GM19099 (cell line): ENCODE results near the gene UVRAG.

Source experiments
- POLR2A ChIP-seq: IDR thresholded peaks from 3 replicates; pipeline ENCODE4 v1.6.1; 2011; ENCODE audit warnings: low read depth; ENCODE audit not compliant: insufficient read length; ENCODE audit errors: extremely low read depth

The UVRAG gene

GRCh38 chr11:76086743-76087635 lies 272.0 kb downstream of the UVRAG start:
- no peak for TF ChIP-seq POLR2A

- no peak for TF ChIP-seq POLR2A
Measured at GRCh38 chr11:76087749-76088148, 272.7 kb downstream of the UVRAG start.

GRCh38 chr11:76088511-76088910 lies 273.5 kb downstream of the UVRAG start:
- no peak for TF ChIP-seq POLR2A

GRCh38 chr11:76090174-76090573 lies 275.2 kb downstream of the UVRAG start:
- no peak for TF ChIP-seq POLR2A

- TF ChIP-seq POLR2A: no peak
Measured at GRCh38 chr11:76090821-76091220, 275.8 kb downstream of the UVRAG start.

- TF ChIP-seq POLR2A: no peak
Measured at GRCh38 chr11:76094740-76095139, 279.7 kb downstream of the UVRAG start.

DNA sequence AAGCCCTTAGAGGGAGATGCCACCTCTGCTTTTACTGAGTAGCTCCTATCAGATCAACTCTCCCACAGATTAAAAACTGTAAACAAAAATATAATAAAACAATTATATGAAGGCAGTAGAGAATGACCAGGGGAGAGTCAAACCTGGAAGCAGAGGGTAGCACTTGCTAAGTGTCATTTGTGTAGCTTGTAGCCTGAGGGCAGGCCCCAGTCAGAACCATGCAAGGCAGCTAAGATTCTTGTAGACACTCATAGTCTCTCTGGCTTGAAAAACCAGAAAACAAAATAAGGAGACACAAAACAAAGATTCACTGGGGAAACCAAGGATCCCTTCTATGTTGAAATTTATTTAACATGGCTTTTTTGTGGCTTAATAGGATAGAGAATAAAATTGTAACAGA lies 280.9 kb downstream of the UVRAG start:
- no peak for TF ChIP-seq POLR2A

DNA sequence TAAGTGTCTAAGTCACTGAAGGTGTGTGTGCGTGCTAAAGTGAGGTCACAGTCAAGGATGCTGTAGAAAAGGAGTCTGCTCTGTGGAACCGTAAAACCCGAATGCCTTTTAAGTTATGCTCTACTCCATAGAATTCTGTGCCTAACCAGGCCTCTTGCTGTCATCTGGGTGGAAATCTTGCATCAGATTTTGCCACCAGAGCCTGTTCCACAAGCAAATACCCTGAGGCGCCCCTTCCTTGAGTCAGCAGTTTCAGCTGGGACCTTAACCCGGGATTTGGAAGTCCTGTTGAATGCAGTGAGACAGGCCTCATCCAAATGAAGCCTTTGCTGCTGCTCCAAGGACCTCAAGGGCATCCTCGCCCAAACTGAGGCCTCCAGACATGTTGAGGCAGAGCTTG lies 281.5 kb downstream of the UVRAG start:
- TF ChIP-seq POLR2A: no peak

DNA sequence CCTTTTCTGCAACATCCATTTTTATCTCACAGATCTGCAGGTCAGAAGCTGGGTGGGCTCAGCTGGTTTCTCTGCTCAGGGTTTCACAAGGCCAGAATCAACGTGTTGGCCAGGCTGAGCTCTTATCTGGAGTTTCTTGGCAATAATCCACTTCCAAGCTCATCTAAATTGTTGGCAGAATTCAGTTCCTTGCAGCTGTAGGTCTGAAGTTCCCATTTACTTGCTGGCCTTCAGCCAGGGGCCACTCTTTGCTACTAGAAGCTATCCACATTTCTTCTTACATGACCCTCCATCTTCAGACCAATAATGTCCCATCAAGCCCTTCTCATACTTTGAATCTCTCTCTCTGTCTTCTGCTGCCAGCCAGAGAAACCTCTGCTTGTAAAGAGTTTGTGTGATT lies 287.8 kb downstream of the UVRAG start:
- no peak for TF ChIP-seq POLR2A

- TF ChIP-seq POLR2A: no peak
Measured at GRCh38 chr11:76103460-76103859, 288.4 kb downstream of the UVRAG start.

- TF ChIP-seq POLR2A: no peak
Measured at GRCh38 chr11:76104285-76104684, 289.3 kb downstream of the UVRAG start.

DNA sequence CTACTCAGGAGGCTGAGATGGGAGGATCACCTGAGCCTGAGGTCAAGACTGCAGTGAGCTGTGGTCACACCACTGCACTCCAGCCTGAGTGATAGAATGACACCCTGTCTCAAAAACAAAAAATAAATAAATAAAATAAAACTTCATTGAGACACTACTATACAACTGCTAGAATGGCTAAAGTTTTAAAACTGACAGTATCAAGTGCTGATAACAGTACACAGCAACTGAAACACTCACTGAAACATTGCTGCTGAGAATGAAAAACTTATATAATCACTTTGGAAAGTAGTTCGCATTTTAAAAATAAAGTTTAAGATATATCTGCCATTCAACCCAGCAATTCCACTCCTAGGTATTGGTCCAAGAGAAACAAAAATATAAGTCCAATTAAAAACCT lies 290.6 kb downstream of the UVRAG start:
- TF ChIP-seq POLR2A: no peak

DNA sequence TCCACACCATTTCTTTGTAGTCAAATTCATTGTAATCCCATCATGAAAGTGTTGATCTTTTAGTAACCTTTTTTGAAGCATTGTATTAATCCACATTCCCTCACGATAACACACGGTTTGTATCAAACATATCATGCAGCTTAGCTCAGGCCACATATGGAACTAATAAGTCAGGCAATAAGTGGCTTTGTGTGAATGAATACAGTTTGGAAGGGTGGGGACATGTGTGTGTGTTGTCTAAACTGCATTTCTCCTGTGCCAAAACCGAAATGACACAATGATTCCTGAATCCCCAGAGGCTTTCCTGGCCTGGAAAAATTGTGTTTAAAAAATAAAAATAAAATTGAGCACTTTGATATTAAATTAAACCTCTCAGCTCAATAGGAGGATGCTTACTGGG lies 293.0 kb downstream of the UVRAG start:
- TF ChIP-seq POLR2A: no peak

DNA sequence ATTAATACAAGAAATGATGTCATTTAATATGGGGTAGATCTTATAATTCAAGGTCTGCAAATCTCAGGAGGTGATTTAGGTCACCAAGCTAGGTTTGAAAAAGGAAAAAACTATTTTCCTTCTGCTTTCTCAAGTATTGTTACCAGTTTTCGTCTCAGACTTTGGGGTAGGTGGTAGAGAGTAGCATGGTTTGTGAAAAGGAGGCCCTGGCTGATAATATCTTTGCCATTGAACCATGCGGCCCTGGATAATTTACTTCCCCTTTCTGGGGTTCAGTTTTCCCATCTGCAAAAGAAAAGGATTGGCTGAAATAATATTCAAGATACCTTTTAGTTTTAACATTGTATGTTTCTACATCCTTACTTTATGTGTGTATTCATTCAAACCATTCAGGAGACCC lies 299.2 kb downstream of the UVRAG start:
- TF ChIP-seq POLR2A: no peak

DNA sequence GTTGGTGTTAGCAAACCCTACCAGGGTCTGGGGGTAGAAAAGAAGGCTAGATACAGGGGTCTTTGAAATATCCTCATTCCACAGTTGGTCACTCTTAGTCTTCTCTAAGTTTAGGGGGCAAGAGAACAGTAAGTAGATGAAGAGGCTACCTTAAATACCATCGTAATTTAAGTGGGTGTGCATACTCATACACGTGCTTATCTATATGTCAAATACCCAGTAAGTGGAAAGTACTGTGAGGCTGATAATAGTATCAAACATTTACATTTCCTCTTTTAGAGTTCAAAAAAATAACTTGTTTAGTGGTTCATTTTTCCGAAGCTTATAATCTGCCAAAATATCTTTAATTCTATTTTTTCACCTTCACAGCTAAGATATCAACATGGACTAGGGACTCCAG lies 300.5 kb downstream of the UVRAG start:
- no peak for TF ChIP-seq POLR2A

DNA sequence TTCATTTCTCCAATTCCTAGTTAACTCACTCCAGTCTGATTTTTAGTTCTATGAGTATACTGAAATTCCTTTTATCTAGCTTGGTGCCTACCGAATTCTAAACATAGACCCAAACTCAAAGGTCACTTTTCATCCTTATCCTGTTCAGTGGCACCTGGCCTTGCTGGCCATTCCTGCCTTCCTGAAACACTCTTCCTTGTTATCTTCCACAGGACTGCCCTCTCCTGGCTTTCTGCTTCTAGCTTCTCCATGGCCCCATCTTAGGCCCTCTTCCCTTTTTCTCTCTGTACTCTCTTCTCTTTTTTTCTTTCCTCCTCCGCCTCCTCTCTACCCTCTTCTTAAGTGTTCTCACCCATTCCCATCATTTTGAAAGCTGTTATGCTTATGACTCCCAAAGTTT lies 304.0 kb downstream of the UVRAG start:
- TF ChIP-seq POLR2A: no peak

- no peak for TF ChIP-seq POLR2A
Measured at GRCh38 chr11:76119779-76120178, 304.8 kb downstream of the UVRAG start.
